Measurements from ENCODE around the gene NKX2-2. TPM values are rescaled to one million over a fixed set of nuclear protein-coding genes. Genes with fewer than 3 reads are reported as not detected.

The NKX2-2 gene
- total and polyA plus RNA-seq, 2 of the 8 experiments (the other 6 are each of a cell fraction or from before 2014, with no cell fraction given): not detected

DNA sequence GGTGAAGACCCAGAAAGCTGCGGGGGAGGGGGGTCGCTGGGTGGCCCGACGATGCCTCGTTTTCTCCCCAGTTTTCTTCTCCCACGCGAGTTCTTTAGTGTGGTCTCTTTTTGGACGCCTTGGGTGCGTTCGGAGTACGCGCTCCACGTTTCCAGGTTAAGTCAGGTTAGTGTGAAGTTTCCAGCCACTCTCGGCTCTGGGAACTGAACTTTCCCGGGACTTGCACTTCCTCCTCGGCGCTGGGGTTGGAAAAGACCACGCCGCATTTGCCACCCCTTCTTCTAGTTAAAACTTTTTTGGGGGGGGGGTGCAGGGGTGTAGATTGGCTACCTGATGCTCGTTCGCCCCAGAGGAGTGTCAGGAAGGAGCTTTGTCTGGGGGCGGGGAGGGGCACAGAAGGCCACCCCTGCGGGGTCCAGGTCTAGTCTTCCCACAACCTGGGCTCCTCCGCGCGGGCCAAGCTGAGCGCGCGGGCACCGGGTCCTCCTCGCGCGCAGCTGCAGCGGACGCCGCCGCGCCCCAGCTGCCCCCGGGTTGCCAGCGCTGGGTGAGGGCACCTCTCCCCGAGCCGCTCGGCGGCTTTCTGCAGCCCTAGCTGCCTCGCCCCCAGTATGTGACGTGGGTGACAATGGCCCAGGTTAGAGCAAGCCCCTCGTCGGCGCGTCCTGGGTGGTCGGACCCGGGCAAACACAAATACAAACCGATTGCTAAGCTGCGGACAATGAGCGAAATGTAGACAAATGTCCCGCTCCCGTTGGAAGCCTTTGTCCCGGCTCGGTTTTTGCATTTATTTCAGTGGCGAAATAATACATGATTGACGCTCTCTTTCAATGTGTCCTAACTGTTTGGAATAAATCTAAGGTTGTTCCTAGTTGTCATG lies 1.7 kb upstream of the NKX2-2 start:
- H3K9me3 ChIP-seq (ENCODE audit: insufficient read depth in 2 of 2, low read depth in 1 of 2, low read length in 1 of 2): no peaks in the 10 kb centered on the region
- H2BK20ac ChIP-seq (ENCODE audit: low read length): no peak overlapping the region
- H3K9ac ChIP-seq (replicated peaks in 1 of 4; ENCODE audit: extremely low read depth in 1 of 4, low read depth in 3 of 4, low read length in 3 of 4): no peak overlapping the region
- no peak overlapping the region for H2AFZ ChIP-seq (ENCODE audit: low read length)
- no peaks in the 10 kb centered on the region for H3K36me3 ChIP-seq (ENCODE audit: control insufficient read depth in 2 of 4, insufficient read depth in 4 of 4, low read length in 3 of 4)
- H2BK120ac ChIP-seq (replicated peaks; ENCODE audit: low read depth, low read length): no peak overlapping the region
- CTCF ChIA-PET (ENCODE audit: partially characterized antibody): interaction anchor here (1.3 to 12.5 kb wide), 4 partner anchors 9 to 280 kb away, joined by 5 to 79 read pairs (median 16); no protein-coding TSS in a partner anchor
- no peak overlapping the region for H2AK5ac ChIP-seq (ENCODE audit: low read depth, low read length)
- peaks cover 76 to 90% (median 86%) of the 10 kb centered on the region in 4 experiments for H3K27me3 ChIP-seq (replicated peaks in 1 of 4; ENCODE audit: control insufficient read depth in 3 of 4, extremely low read depth in 1 of 4, insufficient read depth in 3 of 4, low read length in 3 of 4)
- no peak overlapping the region for H3K56ac ChIP-seq (replicated peaks; ENCODE audit: insufficient read length, low read depth, low read length)
- DNase-seq (ENCODE audit: low read depth in 1 of 2, low spot score in 2 of 2): peak in 1 of 2 experiments; percentile 75
- no peak for FAIRE-seq
- peaks cover 1 to 50% (median 28%) of the 10 kb centered on the region in 4 experiments for H3K4me1 ChIP-seq (replicated peaks in 1 of 4; ENCODE audit: control insufficient read depth in 3 of 4, insufficient read depth in 4 of 4, low read length in 3 of 4)
- H4K91ac ChIP-seq (replicated peaks; ENCODE audit: insufficient read length, low read length): no peak overlapping the region
- WGBS, 2 experiments (ENCODE audit: extremely low coverage in 1 of 2, insufficient coverage in 1 of 2, insufficient read length in 1 of 2, insufficient replicate concordance in 2 of 2, low coverage in 1 of 2, low lambda C conversion rate in 2 of 2, missing lambda C conversion rate in 1 of 2): 1% methylated on average over 53 of the region's 61 CpGs; no CpG with 5 or more reads in 1 of the 2 experiments
- H4K8ac ChIP-seq (ENCODE audit: extremely low read depth, insufficient read depth, low read length): no peak overlapping the region
- H2BK5ac ChIP-seq (ENCODE audit: low read depth, low read length): no peak overlapping the region
- peak overlapping the region; percentile 21 to 55 (median 29); a peak in 6 of 8 replicates for H3K4me3 ChIP-seq (ENCODE audit: extremely low read depth in 1 of 4, insufficient read depth in 2 of 4, low read depth in 3 of 4, low read length in 4 of 4)
- no peak overlapping the region for H3K23ac ChIP-seq (ENCODE audit: insufficient read length)
- POLR2A ChIA-PET (ENCODE audit: partially characterized antibody): interaction anchor here (0.6 to 1.3 kb wide), 5 partner anchors 9 to 415 kb away, joined by 3 to 4 read pairs (median 3); no protein-coding TSS in a partner anchor
- H3K4ac ChIP-seq (replicated peaks; ENCODE audit: insufficient read length, low read depth, low read length): no peak overlapping the region
- peak overlapping the region; percentile 65 to 79 for H3K4me2 ChIP-seq (ENCODE audit: insufficient read depth in 1 of 2, low read depth in 2 of 2, low read length in 2 of 2)
- H3K18ac ChIP-seq (ENCODE audit: extremely low read depth, low read length): no peak overlapping the region; the same call in 1 of the 2 replicates
- H3K79me1 ChIP-seq (ENCODE audit: low read depth, low read length): no peaks in the 10 kb centered on the region
- H4K5ac ChIP-seq (ENCODE audit: insufficient read length, low read depth, low read length): no peak overlapping the region
- H4K20me1 ChIP-seq (replicated peaks in 1 of 2; ENCODE audit: control insufficient read depth in 1 of 2, insufficient read depth in 2 of 2, low read length in 2 of 2): peaks cover 15 to 19% of the 10 kb centered on the region in 2 experiments
- H3K27ac ChIP-seq (ENCODE audit: low read depth, low read length): no peak overlapping the region
- H2BK15ac ChIP-seq (ENCODE audit: low read length): no peak overlapping the region
- peaks cover 6% of the 10 kb centered on the region; the same call in 1 of the 2 replicates for H3K23me2 ChIP-seq (ENCODE audit: low read depth, low read length)
- no peaks in the 10 kb centered on the region for H3K79me2 ChIP-seq (ENCODE audit: control insufficient read depth in 1 of 2, insufficient read depth in 2 of 2, low read length in 2 of 2)
- H3K14ac ChIP-seq (ENCODE audit: insufficient read length): no peak overlapping the region
- peak overlapping the region; percentile 68; the same call in 1 of the 2 replicates for H2BK12ac ChIP-seq (ENCODE audit: low read depth, low read length)
- TF ChIP-seq TAF1 (IDR thresholded peaks at IDR 0.05; ENCODE audit: low read depth, low read length): no peak
- TF ChIP-seq EZH2 (IDR thresholded peaks at IDR 0.05; ENCODE audit: low read depth, low read length, severe bottlenecking): peak; percentile 19
- TF ChIP-seq CBX5 (IDR thresholded peaks at IDR 0.05; ENCODE audit: low read depth, low read length): no peak
- TF ChIP-seq RFX5 (IDR thresholded peaks at IDR 0.05; ENCODE audit: borderline replicate concordance, low read depth, low read length): no peak
- no peak for TF ChIP-seq SP4 (IDR thresholded peaks at IDR 0.05; ENCODE audit: low read length)
- peak; percentile 45; the same call in 1 of the 2 replicates for TF ChIP-seq BACH1 (IDR thresholded peaks at IDR 0.05; ENCODE audit: low read length)
- TF ChIP-seq, protein P1, sequence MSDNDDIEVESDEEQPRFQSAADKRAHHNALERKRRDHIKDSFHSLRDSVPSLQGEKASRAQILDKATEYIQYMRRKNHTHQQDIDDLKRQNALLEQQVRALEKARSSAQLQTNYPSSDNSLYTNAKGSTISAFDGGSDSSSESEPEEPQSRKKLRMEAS (IDR thresholded peaks at IDR 0.05): no peak
- TF ChIP-seq SUZ12 (IDR thresholded peaks at IDR 0.05; ENCODE audit: low read length): peak; percentile 56
- no peak for TF ChIP-seq CHD2 (IDR thresholded peaks at IDR 0.05; ENCODE audit: low read length)
- TF ChIP-seq TBP (IDR thresholded peaks at IDR 0.05; ENCODE audit: low read depth, low read length): no peak
- TF ChIP-seq SAP30 (IDR thresholded peaks at IDR 0.05; ENCODE audit: insufficient read depth, insufficient replicate concordance, low read length): no peak
- no peak for TF ChIP-seq SP2 (IDR thresholded peaks at IDR 0.05; ENCODE audit: low read length)
